Lower lobe of right lung (tissue), 2 donors: Measurements from ENCODE around the gene AFAP1. TPM values are rescaled to one million over a fixed set of nuclear protein-coding genes. Genes with fewer than 3 reads are reported as not detected.

ENCODE experiments used
- ATAC-seq, 2 donors: fragments of 200-7000 bp; cut with Tn5 transposase; one replicate each; pipeline ENCODE4 v1.9.1; 2020 to 2022; ENCODE audit warnings: mild to moderate bottlenecking in 2 of 2, moderate library complexity in 2 of 2
- DNase-seq: peaks from one replicate; pipeline ENCODE4 v3.0.0-alpha.2; 2020
- H3K27ac ChIP-seq: fragments of 200-600 bp; one replicate; pipeline ENCODE4 v1.8.0; 2022
- H3K27me3 ChIP-seq: fragments of 200-600 bp; one replicate; pipeline ENCODE4 v1.8.0; 2022; ENCODE audit warnings: low read depth
- H3K36me3 ChIP-seq: fragments of 200-600 bp; one replicate; pipeline ENCODE4 v1.8.0; 2022; ENCODE audit warnings: mild to moderate bottlenecking
- H3K4me1 ChIP-seq: fragments of 200-600 bp; one replicate; pipeline ENCODE4 v1.8.0; 2022
- H3K4me3 ChIP-seq: fragments of 200-600 bp; one replicate; pipeline ENCODE4 v1.8.0; 2022; ENCODE audit warnings: mild to moderate bottlenecking
- H3K9me3 ChIP-seq: fragments of 200-600 bp; one replicate; pipeline ENCODE4 v1.8.0; 2022
- intact Hi-C: fragments of 100-400 bp; cut with DNase I; formaldehyde crosslinking; loops from one replicate; pipeline ENCODE4 v1.11.0; 2022
- total RNA-seq: library from RNA; stranded (reverse); fragmentation: NEBNext Ultra II Directional; extraction: Animal tissue kit (Norgen Biotek cat#: 25700); gene quantifications from one replicate; pipeline ENCODE4 v1.2.1, GENCODE V29; 2021
- TF ChIP-seq, protein P1 (sequence below): fragments of 200-600 bp; IDR thresholded peaks from one replicate; pipeline ENCODE4 v1.8.0; 2022; ENCODE audit warnings: antibody characterized with exemption, mild to moderate bottlenecking
- donor health status: DM: no; HTN: yes; CAD: no; lungs with severe emphysema.

Gene AFAP1
- total RNA-seq, 1 donor from 2014 or later, result 21.0 TPM

- Histone ChIP-seq H3K9me3 (no peaks in the 10 kb centered on the region), H3K27ac (no peak overlapping the region), H3K36me3 (peaks cover 11% of the 10 kb centered on the region), H3K27me3 (no peaks in the 10 kb centered on the region), H3K4me1 (peaks cover 21% of the 10 kb centered on the region), H3K4me3 (no peak overlapping the region)
- ATAC-seq (no peak), DNase-seq (no peak)
- intact Hi-C loops, result no loop called here
- TF ChIP-seq, protein P1, sequence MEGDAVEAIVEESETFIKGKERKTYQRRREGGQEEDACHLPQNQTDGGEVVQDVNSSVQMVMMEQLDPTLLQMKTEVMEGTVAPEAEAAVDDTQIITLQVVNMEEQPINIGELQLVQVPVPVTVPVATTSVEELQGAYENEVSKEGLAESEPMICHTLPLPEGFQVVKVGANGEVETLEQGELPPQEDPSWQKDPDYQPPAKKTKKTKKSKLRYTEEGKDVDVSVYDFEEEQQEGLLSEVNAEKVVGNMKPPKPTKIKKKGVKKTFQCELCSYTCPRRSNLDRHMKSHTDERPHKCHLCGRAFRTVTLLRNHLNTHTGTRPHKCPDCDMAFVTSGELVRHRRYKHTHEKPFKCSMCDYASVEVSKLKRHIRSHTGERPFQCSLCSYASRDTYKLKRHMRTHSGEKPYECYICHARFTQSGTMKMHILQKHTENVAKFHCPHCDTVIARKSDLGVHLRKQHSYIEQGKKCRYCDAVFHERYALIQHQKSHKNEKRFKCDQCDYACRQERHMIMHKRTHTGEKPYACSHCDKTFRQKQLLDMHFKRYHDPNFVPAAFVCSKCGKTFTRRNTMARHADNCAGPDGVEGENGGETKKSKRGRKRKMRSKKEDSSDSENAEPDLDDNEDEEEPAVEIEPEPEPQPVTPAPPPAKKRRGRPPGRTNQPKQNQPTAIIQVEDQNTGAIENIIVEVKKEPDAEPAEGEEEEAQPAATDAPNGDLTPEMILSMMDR, result no peak
These were observed 80.3 kb downstream of the AFAP1 start for GRCh38 chr4:7859326-7859725.

DNA sequence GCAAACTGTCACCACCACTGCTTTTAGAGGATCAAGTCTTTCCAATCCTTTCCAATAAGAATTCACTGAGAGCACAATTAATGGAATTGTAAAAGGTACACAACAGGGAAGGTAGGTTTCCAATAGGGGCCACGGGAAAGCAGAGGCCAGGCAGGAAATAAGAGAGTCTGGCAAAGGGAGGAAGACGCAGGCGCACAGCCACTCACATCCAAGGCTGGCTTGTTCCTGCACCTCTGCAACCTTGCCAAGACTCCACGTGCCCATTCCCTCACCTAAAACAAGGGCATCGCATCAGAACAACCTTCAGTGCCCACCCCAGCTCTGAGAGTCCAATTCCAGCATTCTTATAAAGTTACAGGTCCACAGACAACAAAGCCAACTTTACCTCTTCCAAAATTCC, 81.2 kb downstream of the AFAP1 start:
- Histone ChIP-seq H3K4me1 (peaks cover 21% of the 10 kb centered on the region), H3K4me3 (no peak overlapping the region), H3K36me3 (peaks cover 14% of the 10 kb centered on the region), H3K27ac (no peak overlapping the region), H3K9me3 (no peaks in the 10 kb centered on the region), H3K27me3 (no peaks in the 10 kb centered on the region)
- ATAC-seq (no peak), DNase-seq (no peak)
- intact Hi-C loops, result no loop called here
- TF ChIP-seq, protein P1, result no peak

GRCh38 chr4:7857993-7858392, 81.7 kb downstream of the AFAP1 start:
- H3K27me3 ChIP-seq, result no peaks in the 10 kb centered on the region
- H3K4me1 ChIP-seq, result peaks cover 21% of the 10 kb centered on the region
- intact Hi-C loops, result no loop called here
- no peak overlapping the region for H3K27ac ChIP-seq
- ATAC-seq (no peak), DNase-seq (no peak)
- TF ChIP-seq, protein P1, result no peak
- no peaks in the 10 kb centered on the region for H3K9me3 ChIP-seq
- peaks cover 19% of the 10 kb centered on the region for H3K36me3 ChIP-seq
- H3K4me3 ChIP-seq, result no peak overlapping the region

- Histone ChIP-seq H3K4me1 (peaks cover 21% of the 10 kb centered on the region), H3K27me3 (no peaks in the 10 kb centered on the region), H3K4me3 (no peak overlapping the region), H3K27ac (no peak overlapping the region), H3K9me3 (no peaks in the 10 kb centered on the region), H3K36me3 (peaks cover 19% of the 10 kb centered on the region)
- no peak for ATAC-seq
- no peak for DNase-seq
- TF ChIP-seq, protein P1, result no peak
- intact Hi-C loops, result no loop called here
These were observed 82.4 kb downstream of the AFAP1 start for GRCh38 chr4:7857238-7857701.

- intact Hi-C loops, result no loop called here
- no peaks in the 10 kb centered on the region for H3K9me3 ChIP-seq
- ATAC-seq, result no peak
- H3K27ac ChIP-seq, result no peak overlapping the region
- no peak for DNase-seq
- TF ChIP-seq, protein P1, result no peak
- H3K27me3 ChIP-seq, result no peaks in the 10 kb centered on the region
- H3K4me1 ChIP-seq, result peaks cover 14% of the 10 kb centered on the region
- H3K36me3 ChIP-seq, result peaks cover 21% of the 10 kb centered on the region
- no peak overlapping the region for H3K4me3 ChIP-seq
These were observed 83.9 kb downstream of the AFAP1 start for GRCh38 chr4:7855731-7856130.
